Astrocyte (in vitro differentiated cells and primary cell): ENCODE measurements around the gene LYST. TPM values are rescaled to one million over a fixed set of nuclear protein-coding genes. Genes with fewer than 3 reads are reported as not detected.

ENCODE experiments used
- DNase-seq: peaks from one replicate; pipeline ENCODE4 v3.0.0-alpha.2; 2010; ENCODE audit warnings: low read depth
- FAIRE-seq: peaks from 2 replicates; lab custom pipeline; 2011; peaks lifted over from hg19 to GRCh38; lab: Jason Lieb, UNC
- H2AFZ ChIP-seq: 2 replicates; pipeline ENCODE4 v1.6.0; 2012; ENCODE audit warnings: low read depth, low read length, inconsistent platforms
- H3K27ac ChIP-seq: 2 replicates; pipeline ENCODE4 v1.5.1; 2011; ENCODE audit warnings: low read depth, low read length, inconsistent platforms
- H3K27me3 ChIP-seq: 2 replicates; pipeline ENCODE4 v1.6.0; 2011; ENCODE audit warnings: low read length, inconsistent platforms; ENCODE audit not compliant: insufficient read depth
- H3K36me3 ChIP-seq: 2 replicates; pipeline ENCODE4 v1.5.1; 2011; ENCODE audit warnings: low read length, inconsistent platforms; ENCODE audit not compliant: insufficient read depth
- H3K4me1 ChIP-seq: 2 replicates; pipeline ENCODE4 v1.5.1; 2011; ENCODE audit warnings: low read length, inconsistent platforms; ENCODE audit not compliant: insufficient read depth
- H3K4me2 ChIP-seq: 2 replicates; pipeline ENCODE4 v1.6.0; 2012; ENCODE audit warnings: low read length, inconsistent platforms
- H3K4me3 ChIP-seq: 2 replicates; pipeline ENCODE4 v1.5.1; 2011; ENCODE audit warnings: low read depth, mild to moderate bottlenecking, low read length, inconsistent platforms; ENCODE audit not compliant: insufficient read depth
- H3K79me2 ChIP-seq: 2 replicates; pipeline ENCODE4 v1.6.0; 2012; ENCODE audit warnings: mild to moderate bottlenecking, low read length, inconsistent platforms; ENCODE audit not compliant: insufficient read depth
- H3K9ac ChIP-seq: 2 replicates; pipeline ENCODE4 v1.6.0; 2012; ENCODE audit warnings: mild to moderate bottlenecking, low read length, inconsistent platforms
- H3K9me3 ChIP-seq: 2 replicates; pipeline ENCODE4 v1.5.1; 2012; ENCODE audit warnings: low read depth, mild to moderate bottlenecking, low read length, inconsistent platforms; ENCODE audit not compliant: insufficient read depth
- H4K20me1 ChIP-seq: 2 replicates; pipeline ENCODE4 v1.6.0; 2012; ENCODE audit warnings: low read length, inconsistent platforms; ENCODE audit not compliant: insufficient read depth
- H3K27ac Mint-ChIP-seq: one replicate; pipeline ENCODE4 v1.8.0; 2021; ENCODE audit warnings: mild to moderate bottlenecking, mixed read lengths; ENCODE audit not compliant: unreplicated experiment
- H3K27me3 Mint-ChIP-seq: one replicate; pipeline ENCODE4 v1.8.0; 2021; ENCODE audit warnings: low read depth, mixed read lengths; ENCODE audit not compliant: unreplicated experiment
- H3K36me3 Mint-ChIP-seq: one replicate; pipeline ENCODE4 v1.8.0; 2021; ENCODE audit warnings: low read depth, mixed read lengths; ENCODE audit not compliant: unreplicated experiment
- H3K4me1 Mint-ChIP-seq: one replicate; pipeline ENCODE4 v1.8.0; 2021; ENCODE audit warnings: low read depth, mixed read lengths; ENCODE audit not compliant: unreplicated experiment
- H3K4me3 Mint-ChIP-seq: one replicate; pipeline ENCODE4 v1.8.0; 2021; ENCODE audit warnings: mild to moderate bottlenecking, moderate library complexity, mixed read lengths; ENCODE audit not compliant: unreplicated experiment
- H3K9me3 Mint-ChIP-seq: one replicate; pipeline ENCODE4 v1.8.0; 2021; ENCODE audit warnings: mild to moderate bottlenecking, mixed read lengths; ENCODE audit not compliant: unreplicated experiment
- EZH2 ChIP-seq: IDR thresholded peaks from 2 replicates; pipeline ENCODE4 v1.6.1; 2012; ENCODE audit warnings: mild to moderate bottlenecking, low read length, inconsistent platforms; ENCODE audit not compliant: insufficient read depth
- total RNA-seq: library from RNA; stranded (reverse); gene quantifications from 2 replicates; pipeline ENCODE4 v1.2.1, GENCODE V29; 2021
- TF ChIP-seq, protein P1 (sequence below): IDR thresholded peaks from 2 replicates; pipeline ENCODE4 v1.5.1; 2011; ENCODE audit warnings: low read depth, mild to moderate bottlenecking, inconsistent platforms, low read length, moderate library complexity; ENCODE audit not compliant: insufficient read depth

The LYST gene
- total RNA-seq, 1 donor from 2014 or later, result 15.7 TPM

DNA sequence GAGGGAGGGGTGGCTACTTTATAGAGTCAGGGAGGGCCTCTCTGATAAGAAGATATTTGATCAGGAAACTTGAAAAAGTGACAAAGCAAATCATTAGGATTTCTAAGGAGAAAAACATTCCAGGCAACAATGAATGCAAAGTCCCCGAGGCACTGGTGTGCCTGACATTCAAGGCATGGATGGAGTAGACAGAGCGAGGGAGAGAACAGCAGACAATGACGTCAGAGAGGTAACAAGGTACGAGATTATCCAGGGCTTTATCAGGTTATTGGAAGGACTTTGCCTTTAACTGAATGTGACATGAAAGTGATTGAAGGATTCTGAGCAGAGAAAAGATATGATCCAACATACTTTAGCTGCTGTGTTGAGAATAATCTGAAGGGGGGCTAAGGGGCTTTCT, 144.7 kb downstream of the LYST start:
- Histone ChIP-seq H3K9me3 (no peaks in the 10 kb centered on the region), H2AFZ (no peak overlapping the region), H3K4me3 (no peak overlapping the region), H3K27ac (no peak overlapping the region), H3K9ac (no peak overlapping the region), H3K79me2 (no peaks in the 10 kb centered on the region), H4K20me1 (no peaks in the 10 kb centered on the region), H3K4me1 (no peaks in the 10 kb centered on the region), H3K27me3 (no peaks in the 10 kb centered on the region), H3K4me2 (no peak overlapping the region), H3K36me3 (no peaks in the 10 kb centered on the region)
- H3K36me3 Mint-ChIP-seq, result peaks cover 4% of the 10 kb centered on the region
- peaks cover 4% of the 10 kb centered on the region for H3K4me1 Mint-ChIP-seq
- no peak for DNase-seq
- no peaks in the 10 kb centered on the region for H3K9me3 Mint-ChIP-seq
- H3K27ac Mint-ChIP-seq, result no peak overlapping the region
- H3K27me3 Mint-ChIP-seq, result no peaks in the 10 kb centered on the region
- no peak overlapping the region for H3K4me3 Mint-ChIP-seq
- no peak for TF ChIP-seq EZH2
- TF ChIP-seq, protein P1, sequence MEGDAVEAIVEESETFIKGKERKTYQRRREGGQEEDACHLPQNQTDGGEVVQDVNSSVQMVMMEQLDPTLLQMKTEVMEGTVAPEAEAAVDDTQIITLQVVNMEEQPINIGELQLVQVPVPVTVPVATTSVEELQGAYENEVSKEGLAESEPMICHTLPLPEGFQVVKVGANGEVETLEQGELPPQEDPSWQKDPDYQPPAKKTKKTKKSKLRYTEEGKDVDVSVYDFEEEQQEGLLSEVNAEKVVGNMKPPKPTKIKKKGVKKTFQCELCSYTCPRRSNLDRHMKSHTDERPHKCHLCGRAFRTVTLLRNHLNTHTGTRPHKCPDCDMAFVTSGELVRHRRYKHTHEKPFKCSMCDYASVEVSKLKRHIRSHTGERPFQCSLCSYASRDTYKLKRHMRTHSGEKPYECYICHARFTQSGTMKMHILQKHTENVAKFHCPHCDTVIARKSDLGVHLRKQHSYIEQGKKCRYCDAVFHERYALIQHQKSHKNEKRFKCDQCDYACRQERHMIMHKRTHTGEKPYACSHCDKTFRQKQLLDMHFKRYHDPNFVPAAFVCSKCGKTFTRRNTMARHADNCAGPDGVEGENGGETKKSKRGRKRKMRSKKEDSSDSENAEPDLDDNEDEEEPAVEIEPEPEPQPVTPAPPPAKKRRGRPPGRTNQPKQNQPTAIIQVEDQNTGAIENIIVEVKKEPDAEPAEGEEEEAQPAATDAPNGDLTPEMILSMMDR, result no peak
- no peak for FAIRE-seq

DNA sequence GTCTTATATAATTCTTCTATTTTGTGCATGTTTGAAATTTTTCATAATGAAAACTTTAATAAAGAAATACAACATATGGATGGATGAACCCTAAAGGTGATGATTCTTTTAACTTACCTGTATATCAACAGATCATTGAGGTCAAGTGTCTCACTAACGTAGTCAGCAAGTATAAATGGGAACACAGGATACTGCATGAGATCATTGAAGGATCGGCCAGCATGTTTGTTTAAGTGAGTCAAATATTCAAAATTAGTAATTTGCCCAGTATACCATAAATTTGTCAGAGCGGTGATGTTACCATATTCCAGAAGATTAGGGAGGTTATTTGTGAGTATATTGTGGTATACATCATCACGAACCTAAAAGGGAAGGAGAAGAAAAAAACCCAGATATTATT, 146.2 kb downstream of the LYST start:
- Histone ChIP-seq H3K4me3 (no peak overlapping the region), H3K27ac (no peak overlapping the region), H3K9ac (no peak overlapping the region), H3K36me3 (no peaks in the 10 kb centered on the region), H4K20me1 (no peaks in the 10 kb centered on the region), H3K4me1 (no peaks in the 10 kb centered on the region), H3K27me3 (no peaks in the 10 kb centered on the region), H2AFZ (no peak overlapping the region), H3K4me2 (no peak overlapping the region), H3K79me2 (no peaks in the 10 kb centered on the region), H3K9me3 (no peaks in the 10 kb centered on the region)
- TF ChIP-seq, protein P1, result no peak
- no peak for TF ChIP-seq EZH2
- Mint-ChIP-seq H3K36me3 (peaks cover 8% of the 10 kb centered on the region), H3K9me3 (no peaks in the 10 kb centered on the region), H3K4me1 (peaks cover 2% of the 10 kb centered on the region), H3K27ac (no peak overlapping the region), H3K27me3 (no peaks in the 10 kb centered on the region), H3K4me3 (no peak overlapping the region)
- no peak for DNase-seq
- FAIRE-seq, result peak; percentile 17

DNA sequence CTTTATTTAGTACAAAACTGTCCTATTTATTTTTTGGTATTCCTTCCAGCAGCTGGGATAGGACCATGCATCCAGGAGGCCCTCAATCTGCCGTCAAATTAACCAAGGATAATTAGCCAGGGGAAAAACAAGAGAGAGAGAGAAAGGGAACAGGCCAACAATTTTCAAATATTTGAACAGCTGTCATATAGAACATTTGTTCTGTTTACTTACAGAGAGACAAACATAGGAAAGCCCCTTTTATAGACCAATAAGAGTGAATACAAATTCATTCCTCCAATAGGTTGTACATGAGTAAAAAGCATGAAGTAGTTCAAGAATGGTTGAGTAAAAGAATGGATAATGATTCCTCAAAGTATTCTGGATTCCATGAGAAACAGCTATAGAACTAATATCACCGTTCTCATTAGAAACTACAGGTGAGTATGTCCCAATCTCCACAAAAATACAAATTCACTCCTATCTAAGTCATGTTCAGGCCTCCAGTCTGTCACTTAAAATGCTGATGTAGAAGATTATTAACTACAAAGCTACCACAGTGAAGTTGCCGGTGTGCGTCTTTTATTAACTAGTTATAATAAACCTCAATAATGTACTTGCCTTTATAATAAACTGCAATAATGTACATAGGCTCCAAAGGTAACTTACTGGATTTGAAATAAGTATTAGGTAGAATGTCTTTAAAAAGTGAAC, 152.4 kb downstream of the LYST start:
- no peaks in the 10 kb centered on the region for H3K9me3 Mint-ChIP-seq
- Histone ChIP-seq H3K4me2 (no peak overlapping the region), H3K27me3 (no peaks in the 10 kb centered on the region), H2AFZ (no peak overlapping the region), H3K9me3 (no peaks in the 10 kb centered on the region), H3K79me2 (no peaks in the 10 kb centered on the region), H4K20me1 (no peaks in the 10 kb centered on the region), H3K4me1 (no peaks in the 10 kb centered on the region), H3K9ac (no peak overlapping the region), H3K4me3 (no peak overlapping the region), H3K36me3 (no peaks in the 10 kb centered on the region), H3K27ac (no peak overlapping the region)
- peaks cover 5% of the 10 kb centered on the region for H3K4me1 Mint-ChIP-seq
- TF ChIP-seq, protein P1, result no peak
- no peak for TF ChIP-seq EZH2
- H3K27ac Mint-ChIP-seq, result no peak overlapping the region
- DNase-seq, result no peak
- H3K36me3 Mint-ChIP-seq, result peaks cover 12% of the 10 kb centered on the region
- H3K27me3 Mint-ChIP-seq, result no peaks in the 10 kb centered on the region
- H3K4me3 Mint-ChIP-seq, result no peak overlapping the region
- FAIRE-seq, result no peak
